Stimulated activated CD4-positive, alpha-beta T cell treated with anti-CD3 and anti-CD28 coated beads, Interleukin-4, amount 100 ng/mL, for 4 hours (primary cell): ENCODE results near the gene TRRAP.
"Not testable (repeated sequence)": the region's sequence is repeated elsewhere in the genome, so short reads cannot be mapped to it uniquely, and the experiment has no call there.

Experiments
- DNase-seq, 2 experiments: peaks; one replicate each; pipeline ENCODE4 v3.0.0-alpha.2; 2020

TRRAP gene

DNA sequence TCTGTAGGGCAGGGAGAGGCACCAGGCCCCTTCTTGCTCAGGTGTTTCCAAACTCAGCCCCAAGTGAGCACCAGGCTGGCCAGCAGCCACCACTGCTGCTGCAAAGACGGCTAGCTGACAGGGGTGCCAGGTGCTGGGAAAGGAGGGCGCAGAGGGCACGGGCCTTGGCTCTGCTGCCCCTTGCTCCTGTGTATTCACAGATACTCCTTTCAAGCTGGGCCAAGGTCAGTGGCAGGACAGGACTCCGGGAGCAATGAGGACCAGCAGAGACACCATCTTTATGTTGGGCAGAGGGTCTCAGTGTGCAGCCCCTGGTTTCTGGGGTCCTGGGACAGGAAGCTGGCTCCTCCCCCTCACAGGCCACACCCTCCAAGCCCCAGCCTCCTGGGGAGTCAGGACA, 155.4 kb downstream of the TRRAP start:
- no peak for DNase-seq

DNA sequence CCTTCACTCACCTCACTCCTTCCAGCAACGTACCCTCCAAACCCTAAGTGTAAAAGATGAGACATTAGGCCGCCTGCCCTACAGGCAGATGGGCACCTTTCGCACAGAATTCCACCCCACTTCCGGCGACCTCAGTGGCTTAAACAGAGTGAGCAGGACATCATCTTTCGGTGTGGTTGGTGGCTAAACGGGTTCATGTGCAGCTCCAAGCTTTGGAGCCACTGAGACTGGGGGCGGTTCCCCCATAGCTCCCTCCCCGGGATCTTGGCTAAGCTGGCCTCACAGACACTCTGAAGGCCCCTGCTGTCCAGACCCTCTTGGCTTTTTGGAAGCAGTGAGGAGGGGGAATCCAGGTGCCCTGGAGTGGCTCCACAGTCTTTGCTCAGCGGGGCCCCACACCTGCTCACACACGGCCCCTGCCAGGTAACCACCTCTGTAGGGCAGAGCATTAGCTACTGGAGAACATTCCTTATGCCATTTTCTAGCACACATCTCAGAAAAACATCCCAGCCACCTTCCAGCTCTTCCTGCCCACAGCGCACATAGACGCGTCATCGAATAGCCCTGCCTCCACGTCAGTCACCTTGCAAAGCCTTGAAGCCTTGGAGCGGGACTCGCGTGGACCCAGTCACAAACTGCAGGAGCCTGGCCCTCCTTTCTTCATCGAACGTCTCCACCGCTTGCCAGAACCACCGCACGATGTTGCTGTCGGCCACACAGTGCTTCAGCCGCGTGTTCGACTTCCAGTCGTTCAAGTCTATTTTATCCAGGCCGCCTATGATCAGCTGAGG, 156.8 kb downstream of the TRRAP start:
- no peak for DNase-seq

DNA sequence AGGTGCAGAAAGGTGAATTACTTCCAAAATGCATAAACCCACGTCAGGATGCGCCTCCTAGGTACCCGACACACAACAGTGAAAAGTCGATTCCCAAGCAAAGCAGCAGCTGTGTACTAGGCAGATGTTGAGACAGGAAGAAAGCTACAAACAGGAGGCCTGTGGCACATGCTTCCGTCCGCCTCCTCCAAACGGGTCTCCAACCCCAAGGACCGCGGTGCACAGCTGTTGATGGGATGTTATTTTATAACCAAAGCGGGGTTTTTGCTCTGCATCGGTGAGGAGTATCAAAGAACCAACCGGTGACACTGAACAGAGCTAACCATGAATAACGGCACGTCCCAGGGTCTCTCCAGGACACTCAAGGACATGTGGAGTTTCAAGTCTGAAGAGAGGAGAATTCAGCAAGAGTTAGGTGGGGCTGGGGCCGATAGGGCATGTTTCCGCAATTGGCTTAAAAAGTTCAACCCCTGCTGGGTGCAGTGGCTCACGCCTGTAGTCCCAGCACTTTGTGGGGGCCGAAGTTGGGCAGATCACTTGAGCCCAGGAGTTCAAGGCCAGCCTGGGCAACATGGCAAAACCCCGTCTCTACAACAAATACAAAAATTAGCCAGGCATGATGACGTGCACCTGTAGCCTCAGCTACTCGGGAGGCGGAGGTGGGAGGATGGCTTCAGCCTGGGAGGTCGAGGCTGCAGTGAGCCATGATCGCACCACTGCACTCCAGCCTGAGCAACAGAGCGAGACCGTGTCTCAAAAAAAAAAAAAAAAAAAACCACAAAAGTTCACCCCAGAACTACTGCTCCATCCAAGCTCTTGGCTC, 157.6 kb downstream of the TRRAP start:
- DNase-seq: no peak

DNA sequence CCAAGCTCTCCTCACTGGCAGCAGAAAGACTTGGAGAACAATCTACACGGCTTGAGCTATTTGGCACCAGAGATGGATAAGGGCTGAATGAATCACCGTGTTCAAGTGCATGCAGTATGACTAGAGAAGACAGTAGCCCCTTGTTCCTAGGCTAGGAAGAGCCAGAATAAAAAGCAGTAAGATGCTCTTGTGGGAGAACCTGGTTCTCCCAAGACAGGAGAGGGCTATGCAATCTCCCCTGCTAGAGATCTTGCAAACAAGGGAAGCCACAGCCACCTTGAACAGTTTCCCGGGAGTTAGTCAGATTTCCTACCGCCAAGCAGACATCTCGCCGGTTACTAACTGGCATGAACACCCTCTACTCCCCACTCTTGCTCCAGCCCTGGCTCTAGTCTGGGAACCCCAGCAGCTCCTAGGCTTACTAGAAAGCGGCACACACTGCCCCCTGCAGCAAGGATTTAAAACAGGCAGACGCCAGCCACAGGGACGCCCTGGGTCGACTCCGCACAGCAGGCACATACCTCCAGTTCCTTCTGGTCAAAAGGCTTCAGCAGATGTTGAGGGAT, 158.3 kb downstream of the TRRAP start:
- no peak for DNase-seq

DNA sequence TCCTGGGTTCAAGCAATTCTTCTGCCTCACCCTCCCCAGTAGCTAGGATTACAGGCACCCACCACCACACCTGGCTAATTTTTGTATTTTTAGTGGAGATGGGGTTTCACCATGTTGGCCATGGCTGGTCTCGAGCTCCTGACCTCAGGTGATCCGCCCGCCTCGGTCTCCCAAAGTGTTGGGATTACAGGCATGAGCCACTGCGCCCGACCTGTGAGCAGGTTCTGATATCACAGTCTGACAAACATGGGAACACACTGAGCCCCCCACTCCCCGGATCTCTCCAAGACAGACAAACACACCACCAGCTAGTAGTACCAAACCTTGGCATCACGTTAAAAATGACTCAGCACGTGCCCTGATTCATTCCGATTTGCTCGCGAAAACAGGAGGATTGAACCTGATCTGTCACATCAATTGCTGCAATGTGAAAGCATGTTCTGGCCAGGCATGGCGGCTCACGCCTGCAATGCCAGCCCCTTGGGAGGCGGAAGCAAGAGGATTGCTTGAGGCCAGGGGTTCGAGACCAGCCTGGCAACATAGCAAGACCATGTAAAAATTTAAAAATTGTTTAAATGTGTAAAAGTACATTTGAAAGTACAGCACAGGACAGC, 159.1 kb downstream of the TRRAP start:
- DNase-seq: no peak

DNA sequence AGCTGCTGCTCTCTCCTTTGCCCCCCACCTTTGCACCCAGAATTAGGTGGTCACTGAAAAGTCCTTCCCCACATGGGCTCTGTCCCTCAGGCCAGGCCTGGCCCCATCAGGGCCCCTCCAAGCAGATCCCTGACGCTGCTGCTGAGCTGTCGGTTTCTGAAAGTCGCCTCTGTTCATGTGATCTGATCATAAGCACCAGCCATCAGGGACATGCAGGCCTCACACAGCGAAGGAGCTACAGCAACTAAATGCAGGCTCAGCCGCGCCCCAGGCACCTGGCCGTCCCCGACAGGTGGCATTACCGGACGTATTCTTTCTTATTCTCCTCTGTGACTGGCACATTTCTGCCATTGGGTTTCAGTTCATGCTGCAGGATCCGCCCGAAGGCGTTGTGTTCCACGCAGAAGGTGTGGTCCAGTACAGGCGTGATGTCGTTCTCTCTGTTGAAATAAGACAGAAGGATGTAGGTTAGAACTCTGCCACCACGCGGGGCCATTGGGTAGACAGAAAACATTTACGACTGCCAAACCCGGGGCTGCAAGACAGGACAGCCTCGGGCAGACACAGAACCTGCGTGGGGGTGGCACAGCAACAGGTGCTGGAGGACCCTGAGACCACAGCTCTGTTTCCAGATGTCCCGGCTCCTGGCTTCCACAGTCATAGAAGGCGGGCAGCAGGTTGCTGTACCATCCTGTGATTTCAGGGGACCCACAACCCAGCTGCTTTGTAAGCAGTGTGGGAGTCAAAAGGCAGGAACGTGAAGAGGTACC, 159.9 kb downstream of the TRRAP start:
- no peak for DNase-seq

DNA sequence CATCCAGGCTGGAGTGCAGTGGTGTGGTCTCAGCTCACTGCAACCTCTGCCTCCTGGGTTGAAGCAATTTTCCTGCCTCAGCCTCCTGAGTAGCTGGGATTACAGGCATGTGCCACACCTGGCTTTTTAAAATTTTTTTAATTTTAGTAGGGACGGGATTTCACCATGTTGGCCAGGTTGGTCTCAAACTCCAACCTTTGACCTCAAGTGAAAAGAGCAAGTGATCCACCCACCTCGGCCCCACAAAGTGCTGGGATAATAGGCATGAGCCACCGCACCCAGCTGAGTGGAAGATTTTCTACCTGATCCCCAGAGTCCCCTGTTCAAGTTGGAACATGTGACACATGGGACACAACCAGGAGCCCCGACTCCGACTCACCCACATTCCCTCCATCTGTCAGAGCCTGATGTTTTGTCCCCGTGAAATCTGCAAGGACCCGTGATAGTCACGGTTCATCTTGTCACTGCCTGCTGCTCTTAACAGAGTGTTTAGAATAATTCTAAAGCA, 161.1 kb downstream of the TRRAP start:
- no peak for DNase-seq

DNA sequence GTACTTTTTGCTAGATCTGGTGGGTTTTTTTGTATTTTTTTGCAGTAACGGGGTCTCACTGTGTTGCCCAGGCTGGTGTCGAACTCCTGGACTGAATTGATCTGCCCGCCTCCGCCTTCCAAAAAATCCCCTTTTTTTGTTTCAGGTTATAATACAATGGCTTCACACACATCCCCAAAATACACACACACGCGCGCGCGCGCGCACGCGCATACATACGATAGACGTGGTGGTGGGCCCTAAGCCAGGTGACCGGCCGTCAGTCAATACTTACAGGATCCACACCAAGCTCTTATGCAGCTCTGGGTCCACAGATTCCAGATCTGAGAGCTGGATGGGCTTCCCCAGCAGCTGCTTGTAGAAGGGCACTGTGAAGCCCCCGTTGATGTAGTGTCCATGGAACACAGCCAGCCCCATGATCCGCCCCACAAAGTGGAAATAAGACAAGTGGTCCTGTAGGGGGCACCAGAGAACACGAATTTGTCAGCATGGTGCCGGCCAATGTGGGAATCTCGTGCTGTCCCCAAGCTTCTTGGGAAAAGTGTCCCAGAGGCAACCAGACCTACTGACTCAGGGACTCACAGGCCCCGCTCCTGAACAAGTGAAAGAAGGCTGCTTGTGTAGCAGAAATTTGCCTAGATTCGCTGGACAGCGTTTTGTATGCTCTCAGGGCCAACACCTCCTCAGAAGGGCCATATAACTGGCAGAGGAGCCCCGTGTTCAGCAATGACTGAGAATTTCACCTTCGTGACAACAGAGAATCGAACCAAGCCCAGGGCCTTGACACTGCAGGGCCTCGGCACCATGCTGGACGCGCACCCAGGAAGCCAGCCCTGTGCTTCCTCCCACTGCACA, 162.0 kb downstream of the TRRAP start:
- DNase-seq: peak; percentile 33 to 48

DNA sequence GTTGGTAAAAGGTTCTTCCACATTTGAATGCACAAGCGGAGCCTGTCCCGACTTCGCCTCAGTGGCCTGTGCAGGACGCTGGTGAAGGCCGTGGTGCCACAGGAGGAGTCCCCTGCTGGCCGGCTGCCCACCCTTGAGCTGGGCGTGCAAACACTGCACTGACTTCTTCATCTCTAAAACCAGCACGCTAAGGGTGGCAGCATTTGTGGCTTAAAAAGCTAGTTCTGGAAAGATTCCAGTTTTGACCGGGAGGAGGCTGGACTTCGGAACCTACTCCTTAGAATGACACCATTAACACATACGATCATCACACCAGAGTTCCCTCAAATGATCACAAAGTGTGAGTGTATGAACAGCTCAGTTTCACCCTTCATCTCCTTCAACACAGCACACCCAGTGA, 163.2 kb downstream of the TRRAP start:
- no peak for DNase-seq

DNA sequence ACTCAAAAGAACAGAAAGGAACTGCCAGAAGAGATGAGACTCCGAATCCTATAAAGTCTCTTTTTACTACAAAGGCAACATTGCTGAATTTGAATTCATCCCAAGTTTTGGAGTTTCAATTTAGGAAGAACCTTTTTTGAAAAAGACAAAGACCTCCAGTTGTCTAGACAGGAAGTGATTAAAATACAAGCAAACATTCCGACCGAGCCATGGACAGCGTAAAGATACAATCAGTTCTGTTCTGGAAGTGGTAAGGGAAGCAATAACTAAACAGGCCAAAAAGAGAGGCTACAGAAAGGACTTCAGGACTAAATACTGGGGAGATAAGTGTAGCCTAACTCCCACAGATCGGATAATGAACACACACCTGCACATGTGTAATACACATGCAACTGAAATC, 164.6 kb downstream of the TRRAP start:
- DNase-seq: no peak

DNA sequence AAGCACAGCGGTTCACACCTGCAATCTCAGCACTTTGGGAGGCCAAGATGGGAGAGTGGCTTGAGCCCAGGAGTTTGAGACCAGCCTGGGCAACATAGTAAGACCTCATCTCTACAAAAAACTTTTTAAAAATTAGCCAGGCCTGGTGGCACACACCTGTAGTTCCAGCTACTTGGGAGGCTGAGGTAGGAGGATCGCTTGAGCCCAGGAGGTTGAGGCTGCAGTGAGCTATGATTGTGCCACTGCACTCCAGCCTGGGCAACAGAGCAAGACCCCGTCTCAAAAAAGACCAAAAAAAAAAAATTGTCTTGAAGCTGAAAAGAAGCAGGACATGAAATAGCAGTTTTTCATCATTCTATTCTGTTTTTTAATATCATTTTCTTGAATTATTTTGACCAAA, 166.5 kb downstream of the TRRAP start:
- DNase-seq: not testable (repeated sequence)

DNA sequence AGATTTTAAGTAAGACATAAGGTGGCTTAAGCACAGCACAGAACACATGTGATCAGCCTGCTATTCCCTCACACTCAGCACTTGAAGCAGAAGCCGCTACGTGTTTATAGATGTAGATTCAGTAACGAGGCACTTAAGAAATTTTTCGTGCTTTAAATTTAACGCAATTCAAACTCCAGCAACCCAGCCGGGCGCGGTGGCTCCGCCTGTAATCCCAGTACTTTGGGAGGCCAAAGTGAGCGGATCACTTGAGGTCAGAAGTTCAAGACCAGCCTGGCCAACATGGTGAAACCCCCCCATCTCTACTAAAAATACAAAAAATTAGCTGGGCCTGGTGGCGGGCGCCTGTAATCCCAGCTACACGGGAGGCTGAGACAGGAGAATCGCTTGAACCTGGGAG, 167.9 kb downstream of the TRRAP start:
- not testable (repeated sequence) for DNase-seq

DNA sequence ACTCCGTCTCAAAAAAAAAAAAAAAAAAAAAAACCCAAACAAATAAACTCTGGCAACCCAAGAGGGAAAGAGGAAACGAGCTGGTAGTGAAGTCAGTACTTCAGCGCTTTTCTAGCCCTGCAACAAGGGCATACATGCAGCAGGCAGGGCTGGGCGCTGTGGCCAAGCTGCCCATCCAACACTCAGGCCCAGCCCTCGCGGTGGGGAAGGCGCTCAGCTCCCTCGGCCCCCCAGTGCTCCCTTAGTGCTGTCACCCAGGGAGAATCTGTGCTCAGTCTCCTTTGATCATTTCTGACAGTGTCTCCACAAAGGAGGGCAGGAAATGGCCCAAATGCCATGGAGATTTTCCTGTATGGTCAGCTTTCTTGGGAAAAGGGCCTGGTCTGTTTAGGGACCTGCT, 168.4 kb downstream of the TRRAP start:
- no peak for DNase-seq

DNA sequence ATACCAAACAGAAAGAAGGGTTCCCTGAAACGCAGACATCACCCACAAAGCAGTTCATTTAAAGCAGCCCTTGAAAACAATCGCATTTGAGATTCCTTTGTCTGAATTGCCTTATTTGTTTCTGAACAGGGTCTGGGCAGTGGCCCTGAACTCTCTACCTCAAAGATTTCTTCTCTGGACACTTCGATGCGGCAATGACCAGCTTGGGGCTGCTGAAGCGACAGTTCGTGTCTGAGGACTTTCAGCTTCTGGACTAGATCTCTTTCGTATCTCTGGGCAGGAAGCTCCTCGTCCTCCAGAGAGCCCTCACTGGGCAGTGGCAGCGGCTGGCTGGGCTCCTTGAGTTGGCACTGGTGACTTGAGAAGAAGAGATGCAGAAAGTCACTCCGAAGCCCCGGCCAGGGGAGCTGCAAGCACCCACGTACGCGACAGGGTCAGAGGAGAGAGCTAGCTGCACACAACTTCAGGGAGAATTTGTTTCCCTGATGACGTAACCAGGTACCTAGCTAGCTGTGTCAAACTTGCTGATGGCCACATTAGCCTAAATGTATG, 169.3 kb downstream of the TRRAP start:
- no peak for DNase-seq

DNA sequence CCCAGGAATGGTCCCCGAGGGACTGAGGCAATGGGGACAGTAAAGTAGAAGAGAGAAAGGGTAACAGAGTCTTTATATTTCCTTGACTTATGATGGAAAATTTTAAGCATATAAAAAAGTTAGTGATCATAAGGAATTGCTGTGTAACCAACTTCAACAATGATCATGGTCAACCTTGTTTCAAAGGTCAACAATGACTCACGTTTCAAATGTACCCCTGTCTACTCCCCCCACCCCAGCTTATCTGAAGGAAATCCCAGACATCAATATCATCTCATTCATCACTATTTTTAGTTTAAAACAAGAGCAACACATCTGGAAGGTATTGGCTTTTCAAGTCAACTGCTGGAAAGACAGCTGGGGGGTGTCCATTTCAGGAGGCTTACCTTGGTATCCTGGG, 172.6 kb downstream of the TRRAP start:
- no peak for DNase-seq

DNA sequence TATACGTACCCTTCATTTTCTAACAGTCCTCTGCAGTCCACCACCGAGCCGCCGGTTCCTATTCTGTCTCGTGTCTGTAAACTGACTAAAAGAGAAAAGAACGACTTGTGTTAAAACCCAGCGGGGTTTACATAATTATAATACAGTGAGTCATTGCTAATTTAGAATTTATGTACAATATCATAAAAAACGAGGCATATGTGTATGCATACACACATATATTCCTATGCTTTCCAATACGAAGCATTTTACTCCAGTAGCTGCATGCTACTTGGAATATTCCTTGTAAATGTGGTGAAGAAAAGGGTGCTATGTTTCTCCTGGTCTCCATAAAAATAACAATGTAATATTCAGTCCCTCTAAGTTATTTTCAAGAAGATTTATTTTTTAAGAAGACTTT, 176.4 kb downstream of the TRRAP start:
- DNase-seq: no peak

DNA sequence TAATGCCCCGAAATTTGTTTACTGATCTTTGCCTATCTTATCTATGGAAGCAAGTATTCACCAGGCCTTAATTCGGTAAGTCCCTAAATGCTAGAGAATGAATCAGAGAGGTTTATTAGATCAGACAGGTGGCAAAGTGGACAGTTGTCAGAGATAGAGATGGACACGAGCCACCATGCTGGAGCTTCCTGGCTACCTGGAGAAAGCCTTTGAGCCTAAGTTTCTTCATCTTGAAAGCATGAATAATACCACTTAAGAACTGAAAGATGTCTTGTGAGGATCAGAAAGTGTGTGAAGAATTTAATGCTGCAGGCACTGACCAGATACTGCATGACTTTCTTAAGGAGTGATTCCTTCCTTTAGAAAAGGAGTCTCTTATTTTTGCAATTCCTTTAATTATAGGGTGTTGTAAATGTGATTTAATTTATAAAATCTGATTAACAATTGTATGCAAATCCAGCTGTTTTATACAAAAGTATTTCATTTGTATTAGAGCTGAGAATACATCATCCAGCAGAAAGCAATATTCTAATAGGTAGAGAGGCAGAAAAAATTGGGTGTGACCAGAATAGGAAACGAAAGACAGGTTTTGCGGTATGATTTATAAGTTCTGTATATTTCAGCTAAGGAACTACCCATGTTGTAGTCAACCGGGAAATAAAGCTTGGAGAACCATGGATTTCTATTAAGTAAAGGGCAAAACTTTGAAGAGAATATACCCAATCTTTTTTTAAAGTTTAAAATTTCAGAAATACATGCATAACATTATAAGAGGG, 182.9 kb downstream of the TRRAP start:
- no peak for DNase-seq
